GM12878 (cell line): ENCODE measurements around the gene GMDS. TPM values are rescaled to one million over a fixed set of nuclear protein-coding genes. Genes with fewer than 3 reads are reported as not detected.

Experiments used
- ATAC-seq: fragments of 200-7000 bp; cut with Tn5 transposase; 3 replicates; pipeline ENCODE4 v1.9.1; 2020; ENCODE audit warnings: mild to moderate bottlenecking, moderate library complexity
- BruUV-seq: library from RNA; stranded (reverse); fragments of 400-500 nt; replicated peaks from 2 replicates; lab custom pipeline; 2021; lab: Mats Ljungman, UMichigan
- CTCF ChIA-PET: fragments of 300-600 bp; sonication (Branson Sonifier 250); formaldehyde crosslinking; extraction: SDS; loops from one replicate; lab custom pipeline; 2021; ENCODE audit warnings: inconsistent platforms; lab: Yijun Ruan, JAX
- POLR2A ChIA-PET: fragments of 350-600 bp; formaldehyde crosslinking; extraction: SDS; loops from one replicate; lab custom pipeline; 2021; ENCODE audit warnings: inconsistent platforms; lab: Charles Lee
- RAD21 ChIA-PET: fragments of 300-600 bp; sonication (Branson Sonifier 250); formaldehyde crosslinking; loops from one replicate; lab custom pipeline; 2023; ENCODE audit warnings: antibody characterized with exemption; ENCODE audit not compliant: unreplicated experiment; lab: Charles Lee
- SMC1A ChIA-PET: fragments of 300-600 bp; sonication (Branson Sonifier 250); formaldehyde crosslinking; loops from one replicate; lab custom pipeline; 2023; ENCODE audit not compliant: unreplicated experiment, uncharacterized antibody; lab: Charles Lee
- DNase-seq: peaks from one replicate; pipeline ENCODE4 v3.0.0-alpha.2; 2011; ENCODE audit warnings: low read depth, low spot score
- FAIRE-seq: peaks from 3 replicates; lab custom pipeline; 2011; peaks lifted over from hg19 to GRCh38; lab: Jason Lieb, UNC
- H2AFZ ChIP-seq: 2 replicates; pipeline ENCODE4 v1.6.0; 2011; ENCODE audit warnings: low read depth, low read length, control low read depth; ENCODE audit not compliant: control insufficient read depth
- H3K27ac ChIP-seq: 2 replicates; pipeline ENCODE4 v1.5.1; 2011; ENCODE audit warnings: control low read depth; ENCODE audit not compliant: control insufficient read depth, insufficient read depth
- H3K27me3 ChIP-seq, 2 experiments: replicated peaks in 1 of 2; 2 replicates each; pipeline versions ENCODE4 v1.6.0 to v1.6.1; 2011; ENCODE audit warnings: low read length in 1 of 2; ENCODE audit not compliant: control insufficient read depth in 2 of 2, insufficient read depth in 2 of 2
- H3K36me3 ChIP-seq, 2 experiments: 2 replicates each; pipeline ENCODE4 v1.5.1; 2011; ENCODE audit warnings: low read length in 1 of 2; ENCODE audit not compliant: control insufficient read depth in 2 of 2, insufficient read depth in 2 of 2
- H3K4me1 ChIP-seq: 2 replicates; pipeline ENCODE4 v1.6.1; 2011; ENCODE audit warnings: mild to moderate bottlenecking, low read length, moderate library complexity, mixed read lengths; ENCODE audit not compliant: control insufficient read depth, insufficient read depth
- H3K4me2 ChIP-seq: 2 replicates; pipeline ENCODE4 v1.6.0; 2011; ENCODE audit warnings: control low read depth; ENCODE audit not compliant: control insufficient read depth, insufficient read depth
- H3K4me3 ChIP-seq: fragments of 200-600 bp; sonication (generic); 2 replicates; pipeline ENCODE4 v1.5.1; 2016
- H3K79me2 ChIP-seq: 2 replicates; pipeline ENCODE4 v1.6.0; 2011; ENCODE audit warnings: low read length; ENCODE audit not compliant: control insufficient read depth, insufficient read depth
- H3K9ac ChIP-seq: 2 replicates; pipeline ENCODE4 v1.8.0; 2011; ENCODE audit warnings: low read length, control low read depth, mixed read lengths; ENCODE audit not compliant: control insufficient read depth, insufficient read depth
- H3K9me3 ChIP-seq: replicated peaks from 3 replicates; pipeline ENCODE4 v1.5.1; 2011; ENCODE audit warnings: mild to moderate bottlenecking, low read length; ENCODE audit not compliant: control insufficient read depth, insufficient read depth
- H4K20me1 ChIP-seq: 2 replicates; pipeline ENCODE4 v1.6.0; 2011; ENCODE audit not compliant: control insufficient read depth, insufficient read depth
- BCL11A ChIP-seq: IDR thresholded peaks from 2 replicates; pipeline ENCODE4 v1.6.1; 2011; ENCODE audit warnings: low read depth, low read length
- BRCA1 ChIP-seq: IDR thresholded peaks from 2 replicates; pipeline ENCODE4 v1.6.1; 2011; ENCODE audit warnings: low read depth, low read length, improper control_type of control experiment
- CBX5 ChIP-seq: sonication (generic); IDR thresholded peaks from 2 replicates; pipeline ENCODE4 v1.6.1; 2016; ENCODE audit warnings: low read depth, moderate library complexity, mild to moderate bottlenecking, inconsistent platforms
- IKZF2 ChIP-seq, 2 experiments: fragments of 450-650 bp; IDR thresholded peaks; 2 replicates each; pipeline ENCODE4 v1.6.1; 2017; ENCODE audit warnings: mild to moderate bottlenecking in 2 of 2, moderate library complexity in 2 of 2
- MEF2A ChIP-seq: IDR thresholded peaks from 2 replicates; pipeline ENCODE4 v1.6.1; 2011; ENCODE audit warnings: low read depth, mild to moderate bottlenecking, low read length, moderate library complexity; ENCODE audit not compliant: insufficient read depth
- MEF2B ChIP-seq: fragments of 450-650 bp; IDR thresholded peaks from 2 replicates; pipeline ENCODE4 v1.6.1; 2018; ENCODE audit warnings: mild to moderate bottlenecking, moderate library complexity; ENCODE audit not compliant: partially characterized antibody, poor library complexity, severe bottlenecking
- MTA2 ChIP-seq: fragments of 450-650 bp; IDR thresholded peaks from 2 replicates; pipeline ENCODE4 v1.6.1; 2016; ENCODE audit warnings: low read depth, mild to moderate bottlenecking, moderate library complexity
- NFXL1 ChIP-seq: fragments of 450-650 bp; IDR thresholded peaks from 2 replicates; pipeline ENCODE4 v1.6.1; 2017; ENCODE audit warnings: antibody characterized with exemption, mild to moderate bottlenecking, borderline replicate concordance
- RAD51 ChIP-seq: fragments of 450-650 bp; IDR thresholded peaks from 2 replicates; pipeline ENCODE4 v1.6.1; 2016; ENCODE audit warnings: moderate library complexity, mild to moderate bottlenecking, inconsistent platforms
- SREBF2 ChIP-seq: IDR thresholded peaks from 2 replicates; pipeline ENCODE4 v1.6.1; 2012; ENCODE audit warnings: mild to moderate bottlenecking, low read length
- ZBED1 ChIP-seq: IDR thresholded peaks from 2 replicates; pipeline ENCODE4 v1.6.1; 2016; ENCODE audit warnings: borderline replicate concordance
- whole genome bisulfite sequencing: methylation state at CpG from one replicate; pipeline ENCODE4 v1.1.6; 2016; ENCODE audit warnings: low lambda C conversion rate; ENCODE audit not compliant: insufficient replicate concordance, insufficient coverage; ENCODE audit errors: missing lambda C conversion rate; 5-methylcytosine and 5-hydroxymethylcytosine counted together
- in situ Hi-C: fragments of 300-500 bp; cut with MboI; formaldehyde crosslinking; loops from 9 replicates; pipeline ENCODE4 v1.14.3; 2018; ENCODE audit warnings: mixed read lengths
- intact Hi-C: fragments of 100-400 bp; cut with micrococcal nuclease; formaldehyde crosslinking; loops from one replicate; pipeline ENCODE4 v1.14.2; 2022; ENCODE audit not compliant: unreplicated experiment
- polyA plus RNA-seq, 11 experiments: library from polyadenylated mRNA; depleted of rRNA in 4 of 11; unstranded in 6 of 11; stranded (reverse) in 5 of 11; fragments of >200 nt; fragmentation: Nextera tagmentation in 4 of 11; fragmentation: Illumina TruSeq in 1 of 11; extraction: Ambion mirVana in 4 of 11; extraction: Trizol in 1 of 11; gene quantifications; 1 replicate in 1 of 11; 2 replicates in 10 of 11; pipeline versions ENCODE4 v1.2.1 to v1.2.3, GENCODE V29; 2011 to 2016; ENCODE audit warnings: inconsistent platforms in 2 of 11, missing spikeins in 2 of 11, low read depth in 1 of 11
- total RNA-seq, 4 experiments: library from RNA; depleted of rRNA in 3 of 4; stranded (reverse); fragments of >200 nt in 3 of 4; fragmentation: Illumina TruSeq in 1 of 4; extraction: Trizol in 1 of 4; gene quantifications; 2 replicates each; pipeline versions ENCODE4 v1.2.1 to v1.2.3, GENCODE V29; 2013 to 2021
- TF ChIP-seq, protein P1 (sequence below): IDR thresholded peaks from 2 replicates; pipeline ENCODE4 v1.6.1; 2012; ENCODE audit warnings: low read depth, low read length, improper control_type of control experiment
- TF ChIP-seq, protein P2 (sequence below): fragments of 150-350 bp; IDR thresholded peaks from 2 replicates; pipeline ENCODE4 v1.6.1; 2014; ENCODE audit warnings: mild to moderate bottlenecking, low read depth, low read length
- TF ChIP-seq, protein P3 (sequence below): fragments of 450-650 bp; IDR thresholded peaks from 2 replicates; pipeline ENCODE4 v1.6.1; 2016; ENCODE audit warnings: mild to moderate bottlenecking
- TF ChIP-seq, protein P4 (sequence below): fragments of 450-650 bp; formaldehyde crosslinking; IDR thresholded peaks from 2 replicates; pipeline ENCODE4 v1.5.0; 2022; ENCODE audit warnings: mild to moderate bottlenecking, missing genetic modification characterization

Gene GMDS
- total and polyA plus RNA-seq, 10 of the 15 experiments (the other 5 are each of a cell fraction or from before 2014, with no cell fraction given), result 0.61 to 53.8 (median 29.3) TPM

DNA sequence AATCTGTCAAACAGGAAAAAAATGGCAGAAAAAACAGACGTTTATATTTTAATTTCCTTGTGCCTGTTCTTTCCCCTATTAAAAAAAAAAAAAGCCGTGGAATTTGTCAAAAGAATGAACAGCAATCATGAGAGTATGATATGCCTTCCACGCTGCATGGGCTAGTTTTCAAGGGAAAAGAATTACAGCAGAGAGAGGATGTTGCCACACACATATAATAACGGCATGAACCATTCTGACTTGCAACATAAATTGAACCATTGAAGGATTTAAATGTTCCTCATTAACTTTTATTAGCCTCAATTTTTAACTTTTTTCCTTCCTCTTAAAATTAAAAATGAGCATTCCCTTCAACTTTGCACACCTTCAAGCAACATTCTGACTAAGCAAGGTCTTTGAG lies 333.9 kb downstream of the GMDS start:
- BruUV-seq, result no TSS peak
- no peaks in the 10 kb centered on the region for H3K27me3 ChIP-seq
- CTCF ChIA-PET, result no interaction called here
- ATAC-seq, result no peak
- SMC1A ChIA-PET, result no interaction called here
- intact Hi-C loops (no loop called here), in situ Hi-C loops (no loop called here)
- no peak overlapping the region for H3K4me2 ChIP-seq
- no peak overlapping the region for H3K9ac ChIP-seq
- no peaks in the 10 kb centered on the region for H3K9me3 ChIP-seq
- POLR2A ChIA-PET, result no interaction called here
- H3K27ac ChIP-seq, result no peak overlapping the region
- H3K36me3 ChIP-seq, result no peaks in the 10 kb centered on the region
- DNase-seq, result no peak
- H3K79me2 ChIP-seq, result no peaks in the 10 kb centered on the region
- H2AFZ ChIP-seq, result no peak overlapping the region
- no peak overlapping the region for H3K4me3 ChIP-seq
- no peak for FAIRE-seq
- no peaks in the 10 kb centered on the region for H4K20me1 ChIP-seq
- no peaks in the 10 kb centered on the region for H3K4me1 ChIP-seq
- 63% methylated on average over 4 of the region's 4 CpGs for WGBS
- RAD21 ChIA-PET, result no interaction called here
- TF ChIP-seq NFXL1 (no peak), IKZF2 (IDR thresholded peaks at IDR 0.05) (no peak), MEF2A (no peak), BCL11A (no peak), SREBF2 (no peak), BRCA1 (no peak), MTA2 (no peak), CBX5 (no peak), ZBED1 (no peak), RAD51 (no peak), MEF2B (no peak)
- TF ChIP-seq, protein P1, sequence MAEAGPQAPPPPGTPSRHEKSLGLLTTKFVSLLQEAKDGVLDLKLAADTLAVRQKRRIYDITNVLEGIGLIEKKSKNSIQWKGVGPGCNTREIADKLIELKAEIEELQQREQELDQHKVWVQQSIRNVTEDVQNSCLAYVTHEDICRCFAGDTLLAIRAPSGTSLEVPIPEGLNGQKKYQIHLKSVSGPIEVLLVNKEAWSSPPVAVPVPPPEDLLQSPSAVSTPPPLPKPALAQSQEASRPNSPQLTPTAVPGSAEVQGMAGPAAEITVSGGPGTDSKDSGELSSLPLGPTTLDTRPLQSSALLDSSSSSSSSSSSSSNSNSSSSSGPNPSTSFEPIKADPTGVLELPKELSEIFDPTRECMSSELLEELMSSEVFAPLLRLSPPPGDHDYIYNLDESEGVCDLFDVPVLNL, result no peak
- TF ChIP-seq, protein P2, sequence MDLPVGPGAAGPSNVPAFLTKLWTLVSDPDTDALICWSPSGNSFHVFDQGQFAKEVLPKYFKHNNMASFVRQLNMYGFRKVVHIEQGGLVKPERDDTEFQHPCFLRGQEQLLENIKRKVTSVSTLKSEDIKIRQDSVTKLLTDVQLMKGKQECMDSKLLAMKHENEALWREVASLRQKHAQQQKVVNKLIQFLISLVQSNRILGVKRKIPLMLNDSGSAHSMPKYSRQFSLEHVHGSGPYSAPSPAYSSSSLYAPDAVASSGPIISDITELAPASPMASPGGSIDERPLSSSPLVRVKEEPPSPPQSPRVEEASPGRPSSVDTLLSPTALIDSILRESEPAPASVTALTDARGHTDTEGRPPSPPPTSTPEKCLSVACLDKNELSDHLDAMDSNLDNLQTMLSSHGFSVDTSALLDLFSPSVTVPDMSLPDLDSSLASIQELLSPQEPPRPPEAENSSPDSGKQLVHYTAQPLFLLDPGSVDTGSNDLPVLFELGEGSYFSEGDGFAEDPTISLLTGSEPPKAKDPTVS, result no peak
- TF ChIP-seq, protein P3, sequence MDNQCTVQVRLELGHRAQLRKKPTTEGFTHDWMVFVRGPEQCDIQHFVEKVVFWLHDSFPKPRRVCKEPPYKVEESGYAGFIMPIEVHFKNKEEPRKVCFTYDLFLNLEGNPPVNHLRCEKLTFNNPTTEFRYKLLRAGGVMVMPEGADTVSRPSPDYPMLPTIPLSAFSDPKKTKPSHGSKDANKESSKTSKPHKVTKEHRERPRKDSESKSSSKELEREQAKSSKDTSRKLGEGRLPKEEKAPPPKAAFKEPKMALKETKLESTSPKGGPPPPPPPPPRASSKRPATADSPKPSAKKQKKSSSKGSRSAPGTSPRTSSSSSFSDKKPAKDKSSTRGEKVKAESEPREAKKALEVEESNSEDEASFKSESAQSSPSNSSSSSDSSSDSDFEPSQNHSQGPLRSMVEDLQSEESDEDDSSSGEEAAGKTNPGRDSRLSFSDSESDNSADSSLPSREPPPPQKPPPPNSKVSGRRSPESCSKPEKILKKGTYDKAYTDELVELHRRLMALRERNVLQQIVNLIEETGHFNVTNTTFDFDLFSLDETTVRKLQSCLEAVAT, result no peak
- TF ChIP-seq, protein P4, sequence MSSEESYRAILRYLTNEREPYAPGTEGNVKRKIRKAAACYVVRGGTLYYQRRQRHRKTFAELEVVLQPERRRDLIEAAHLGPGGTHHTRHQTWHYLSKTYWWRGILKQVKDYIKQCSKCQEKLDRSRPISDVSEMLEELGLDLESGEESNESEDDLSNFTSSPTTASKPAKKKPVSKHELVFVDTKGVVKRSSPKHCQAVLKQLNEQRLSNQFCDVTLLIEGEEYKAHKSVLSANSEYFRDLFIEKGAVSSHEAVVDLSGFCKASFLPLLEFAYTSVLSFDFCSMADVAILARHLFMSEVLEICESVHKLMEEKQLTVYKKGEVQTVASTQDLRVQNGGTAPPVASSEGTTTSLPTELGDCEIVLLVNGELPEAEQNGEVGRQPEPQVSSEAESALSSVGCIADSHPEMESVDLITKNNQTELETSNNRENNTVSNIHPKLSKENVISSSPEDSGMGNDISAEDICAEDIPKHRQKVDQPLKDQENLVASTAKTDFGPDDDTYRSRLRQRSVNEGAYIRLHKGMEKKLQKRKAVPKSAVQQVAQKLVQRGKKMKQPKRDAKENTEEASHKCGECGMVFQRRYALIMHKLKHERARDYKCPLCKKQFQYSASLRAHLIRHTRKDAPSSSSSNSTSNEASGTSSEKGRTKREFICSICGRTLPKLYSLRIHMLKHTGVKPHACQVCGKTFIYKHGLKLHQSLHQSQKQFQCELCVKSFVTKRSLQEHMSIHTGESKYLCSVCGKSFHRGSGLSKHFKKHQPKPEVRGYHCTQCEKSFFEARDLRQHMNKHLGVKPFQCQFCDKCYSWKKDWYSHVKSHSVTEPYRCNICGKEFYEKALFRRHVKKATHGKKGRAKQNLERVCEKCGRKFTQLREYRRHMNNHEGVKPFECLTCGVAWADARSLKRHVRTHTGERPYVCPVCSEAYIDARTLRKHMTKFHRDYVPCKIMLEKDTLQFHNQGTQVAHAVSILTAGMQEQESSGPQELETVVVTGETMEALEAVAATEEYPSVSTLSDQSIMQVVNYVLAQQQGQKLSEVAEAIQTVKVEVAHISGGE, result no peak
